Astrocyte (in vitro differentiated cells and primary cell): ENCODE measurements around the gene BTBD18. TPM values are rescaled to one million over a fixed set of nuclear protein-coding genes. Genes with fewer than 3 reads are reported as not detected.
"Not testable (repeated sequence)": the region's sequence is repeated elsewhere in the genome, so short reads cannot be mapped to it uniquely, and the experiment has no call there.

ENCODE experiments used
- DNase-seq: peaks from one replicate; pipeline ENCODE4 v3.0.0-alpha.2; 2010; ENCODE audit warnings: low read depth
- FAIRE-seq: peaks from 2 replicates; lab custom pipeline; 2011; peaks lifted over from hg19 to GRCh38; lab: Jason Lieb, UNC
- H2AFZ ChIP-seq: 2 replicates; pipeline ENCODE4 v1.6.0; 2012; ENCODE audit warnings: low read depth, low read length, inconsistent platforms
- H3K27ac ChIP-seq: 2 replicates; pipeline ENCODE4 v1.5.1; 2011; ENCODE audit warnings: low read depth, low read length, inconsistent platforms
- H3K27me3 ChIP-seq: 2 replicates; pipeline ENCODE4 v1.6.0; 2011; ENCODE audit warnings: low read length, inconsistent platforms; ENCODE audit not compliant: insufficient read depth
- H3K36me3 ChIP-seq: 2 replicates; pipeline ENCODE4 v1.5.1; 2011; ENCODE audit warnings: low read length, inconsistent platforms; ENCODE audit not compliant: insufficient read depth
- H3K4me1 ChIP-seq: 2 replicates; pipeline ENCODE4 v1.5.1; 2011; ENCODE audit warnings: low read length, inconsistent platforms; ENCODE audit not compliant: insufficient read depth
- H3K4me2 ChIP-seq: 2 replicates; pipeline ENCODE4 v1.6.0; 2012; ENCODE audit warnings: low read length, inconsistent platforms
- H3K4me3 ChIP-seq: 2 replicates; pipeline ENCODE4 v1.5.1; 2011; ENCODE audit warnings: low read depth, mild to moderate bottlenecking, low read length, inconsistent platforms; ENCODE audit not compliant: insufficient read depth
- H3K79me2 ChIP-seq: 2 replicates; pipeline ENCODE4 v1.6.0; 2012; ENCODE audit warnings: mild to moderate bottlenecking, low read length, inconsistent platforms; ENCODE audit not compliant: insufficient read depth
- H3K9ac ChIP-seq: 2 replicates; pipeline ENCODE4 v1.6.0; 2012; ENCODE audit warnings: mild to moderate bottlenecking, low read length, inconsistent platforms
- H3K9me3 ChIP-seq: 2 replicates; pipeline ENCODE4 v1.5.1; 2012; ENCODE audit warnings: low read depth, mild to moderate bottlenecking, low read length, inconsistent platforms; ENCODE audit not compliant: insufficient read depth
- H4K20me1 ChIP-seq: 2 replicates; pipeline ENCODE4 v1.6.0; 2012; ENCODE audit warnings: low read length, inconsistent platforms; ENCODE audit not compliant: insufficient read depth
- H3K27ac Mint-ChIP-seq: one replicate; pipeline ENCODE4 v1.8.0; 2021; ENCODE audit warnings: mild to moderate bottlenecking, mixed read lengths; ENCODE audit not compliant: unreplicated experiment
- H3K27me3 Mint-ChIP-seq: one replicate; pipeline ENCODE4 v1.8.0; 2021; ENCODE audit warnings: low read depth, mixed read lengths; ENCODE audit not compliant: unreplicated experiment
- H3K36me3 Mint-ChIP-seq: one replicate; pipeline ENCODE4 v1.8.0; 2021; ENCODE audit warnings: low read depth, mixed read lengths; ENCODE audit not compliant: unreplicated experiment
- H3K4me1 Mint-ChIP-seq: one replicate; pipeline ENCODE4 v1.8.0; 2021; ENCODE audit warnings: low read depth, mixed read lengths; ENCODE audit not compliant: unreplicated experiment
- H3K4me3 Mint-ChIP-seq: one replicate; pipeline ENCODE4 v1.8.0; 2021; ENCODE audit warnings: mild to moderate bottlenecking, moderate library complexity, mixed read lengths; ENCODE audit not compliant: unreplicated experiment
- H3K9me3 Mint-ChIP-seq: one replicate; pipeline ENCODE4 v1.8.0; 2021; ENCODE audit warnings: mild to moderate bottlenecking, mixed read lengths; ENCODE audit not compliant: unreplicated experiment
- CTCF ChIP-seq: IDR thresholded peaks from 2 replicates; pipeline ENCODE4 v1.5.1; 2011; ENCODE audit warnings: low read depth, mild to moderate bottlenecking, inconsistent platforms, low read length, moderate library complexity; ENCODE audit not compliant: insufficient read depth
- EZH2 ChIP-seq: IDR thresholded peaks from 2 replicates; pipeline ENCODE4 v1.6.1; 2012; ENCODE audit warnings: mild to moderate bottlenecking, low read length, inconsistent platforms; ENCODE audit not compliant: insufficient read depth
- total RNA-seq: library from RNA; stranded (reverse); gene quantifications from 2 replicates; pipeline ENCODE4 v1.2.1, GENCODE V29; 2021

BTBD18 gene
- total RNA-seq, 1 donor from 2014 or later = not detected

GRCh38 chr11:57711414-57712255, 40.0 kb downstream of the BTBD18 start, which contains the start of gene MED19:
MED19 (minus strand) TSS chr11:57712215; CDS start chr11:57712179, 36 bp downstream.
- Mint-ChIP-seq H3K27me3 (no peaks in the 10 kb centered on the region), H3K9me3 (peaks cover 3% of the 10 kb centered on the region), H3K4me3 (peak within 1 kb of the TSS; percentile 100), H3K36me3 (peaks cover 1% of the 10 kb centered on the region), H3K4me1 (peaks cover 24% of the 10 kb centered on the region), H3K27ac (peak within 1 kb of the TSS; percentile 97)
- Histone ChIP-seq H3K27ac (peak within 1 kb of the TSS; percentile 76), H4K20me1 (peaks cover 37% of the 10 kb centered on the region), H3K36me3 (peaks cover under 1% of the 10 kb centered on the region), H3K9ac (peak within 1 kb of the TSS; percentile 93), H3K27me3 (no peaks in the 10 kb centered on the region), H3K9me3 (no peaks in the 10 kb centered on the region), H3K79me2 (peaks cover 74% of the 10 kb centered on the region), H3K4me2 (peak within 1 kb of the TSS; percentile 99), H2AFZ (peak within 1 kb of the TSS; percentile 87), H3K4me1 (peaks cover 12% of the 10 kb centered on the region), H3K4me3 (peak within 1 kb of the TSS; percentile 96)
- TF ChIP-seq EZH2 = no peak
- no peak for TF ChIP-seq CTCF
- FAIRE-seq (no peak), DNase-seq (peak; percentile 68)

- Histone ChIP-seq H2AFZ (no peak overlapping the region), H3K27ac (no peak overlapping the region), H3K79me2 (peaks cover 74% of the 10 kb centered on the region), H3K4me1 (peaks cover 12% of the 10 kb centered on the region), H3K36me3 (peaks cover 4% of the 10 kb centered on the region), H3K4me3 (no peak overlapping the region), H3K4me2 (no peak overlapping the region), H3K9me3 (no peaks in the 10 kb centered on the region), H3K27me3 (no peaks in the 10 kb centered on the region), H4K20me1 (peaks cover 37% of the 10 kb centered on the region), H3K9ac (no peak overlapping the region)
- H3K4me3 Mint-ChIP-seq = no peak overlapping the region
- FAIRE-seq (no peak), DNase-seq (no peak)
- TF ChIP-seq EZH2 = no peak
- TF ChIP-seq CTCF = no peak
- H3K36me3 Mint-ChIP-seq = no peaks in the 10 kb centered on the region
- no peaks in the 10 kb centered on the region for H3K9me3 Mint-ChIP-seq
- H3K27ac Mint-ChIP-seq = no peak overlapping the region
- peaks cover 24% of the 10 kb centered on the region for H3K4me1 Mint-ChIP-seq
- H3K27me3 Mint-ChIP-seq = no peaks in the 10 kb centered on the region
Observed at GRCh38 chr11:57709802-57710367, 41.7 kb downstream of the BTBD18 start.

GRCh38 chr11:57705432-57705831, 46.2 kb downstream of the BTBD18 start:
- not testable (repeated sequence) for H3K4me1 ChIP-seq, H3K4me1 Mint-ChIP-seq, H3K9ac ChIP-seq, H3K9me3 Mint-ChIP-seq, H3K4me3 Mint-ChIP-seq, DNase-seq, H3K27me3 Mint-ChIP-seq, H3K27ac ChIP-seq, H3K4me3 ChIP-seq, H3K27me3 ChIP-seq, H2AFZ ChIP-seq, H3K27ac Mint-ChIP-seq, H3K4me2 ChIP-seq, FAIRE-seq, H3K9me3 ChIP-seq
- Histone ChIP-seq H4K20me1 (peaks cover 23% of the 10 kb centered on the region), H3K36me3 (peaks cover 36% of the 10 kb centered on the region), H3K79me2 (peaks cover 33% of the 10 kb centered on the region)
- H3K36me3 Mint-ChIP-seq = peaks cover 10% of the 10 kb centered on the region
